Inferior parietal cortex (tissue), 1 donor: ENCODE results near the gene ADAMTSL3.
"Not testable (repeated sequence)": the region's sequence is repeated elsewhere in the genome, so short reads cannot be mapped to it uniquely, and the experiment has no call there.

Source experiments
- DNase-seq: peaks from one replicate; pipeline ENCODE4 v3.0.0-alpha.2; 2016; ENCODE audit errors: extremely low spot score

The ADAMTSL3 gene

GRCh38 chr15:83964967-83965366 lies 311.0 kb downstream of the ADAMTSL3 start:
- DNase-seq = not testable (repeated sequence)

GRCh38 chr15:83970295-83970890 lies 316.5 kb downstream of the ADAMTSL3 start:
- peak; percentile 9 for DNase-seq

- DNase-seq = no peak
These were observed 318.1 kb downstream of the ADAMTSL3 start for GRCh38 chr15:83971992-83972391.

GRCh38 chr15:83973816-83974215 lies 319.9 kb downstream of the ADAMTSL3 start:
- DNase-seq = no peak

GRCh38 chr15:83977992-83978391 lies 324.1 kb downstream of the ADAMTSL3 start:
- DNase-seq = no peak

GRCh38 chr15:83978588-83978987 lies 324.7 kb downstream of the ADAMTSL3 start:
- no peak for DNase-seq

GRCh38 chr15:83980637-83981036 lies 326.7 kb downstream of the ADAMTSL3 start:
- no peak for DNase-seq

- DNase-seq = no peak
These were observed 328.8 kb downstream of the ADAMTSL3 start for GRCh38 chr15:83982748-83983147.

- DNase-seq = peak; percentile 8
These were observed 329.9 kb downstream of the ADAMTSL3 start for GRCh38 chr15:83983634-83984458.

- no peak for DNase-seq
These were observed 330.7 kb downstream of the ADAMTSL3 start for GRCh38 chr15:83984601-83985000.

GRCh38 chr15:83991163-83991562 lies 337.2 kb downstream of the ADAMTSL3 start:
- DNase-seq = no peak

- no peak for DNase-seq
These were observed 338.6 kb downstream of the ADAMTSL3 start for GRCh38 chr15:83992324-83993031.

GRCh38 chr15:83993591-83993990 lies 339.7 kb downstream of the ADAMTSL3 start:
- no peak for DNase-seq

GRCh38 chr15:83998486-83998885 lies 344.6 kb downstream of the ADAMTSL3 start:
- no peak for DNase-seq

- no peak for DNase-seq
These were observed 345.6 kb downstream of the ADAMTSL3 start for GRCh38 chr15:83999396-84000135.

GRCh38 chr15:84001037-84001436 lies 347.1 kb downstream of the ADAMTSL3 start:
- DNase-seq = no peak

- DNase-seq = no peak
These were observed 347.7 kb downstream of the ADAMTSL3 start for GRCh38 chr15:84001655-84002054.

GRCh38 chr15:84003791-84004503 lies 350.0 kb downstream of the ADAMTSL3 start:
- DNase-seq = no peak

- DNase-seq = no peak
These were observed 352.5 kb downstream of the ADAMTSL3 start for GRCh38 chr15:84006421-84006820.

- DNase-seq = no peak
These were observed 355.7 kb downstream of the ADAMTSL3 start for GRCh38 chr15:84009616-84010015.

GRCh38 chr15:84010246-84010645 lies 356.3 kb downstream of the ADAMTSL3 start:
- no peak for DNase-seq
